Stromal cell of bone marrow (primary cell): ENCODE data around the gene CAV2.

ENCODE experiments used
- DNase-seq: peaks from one replicate; pipeline ENCODE4 v3.0.0-alpha.2; 2012; ENCODE audit warnings: low read depth

The CAV2 gene

DNA sequence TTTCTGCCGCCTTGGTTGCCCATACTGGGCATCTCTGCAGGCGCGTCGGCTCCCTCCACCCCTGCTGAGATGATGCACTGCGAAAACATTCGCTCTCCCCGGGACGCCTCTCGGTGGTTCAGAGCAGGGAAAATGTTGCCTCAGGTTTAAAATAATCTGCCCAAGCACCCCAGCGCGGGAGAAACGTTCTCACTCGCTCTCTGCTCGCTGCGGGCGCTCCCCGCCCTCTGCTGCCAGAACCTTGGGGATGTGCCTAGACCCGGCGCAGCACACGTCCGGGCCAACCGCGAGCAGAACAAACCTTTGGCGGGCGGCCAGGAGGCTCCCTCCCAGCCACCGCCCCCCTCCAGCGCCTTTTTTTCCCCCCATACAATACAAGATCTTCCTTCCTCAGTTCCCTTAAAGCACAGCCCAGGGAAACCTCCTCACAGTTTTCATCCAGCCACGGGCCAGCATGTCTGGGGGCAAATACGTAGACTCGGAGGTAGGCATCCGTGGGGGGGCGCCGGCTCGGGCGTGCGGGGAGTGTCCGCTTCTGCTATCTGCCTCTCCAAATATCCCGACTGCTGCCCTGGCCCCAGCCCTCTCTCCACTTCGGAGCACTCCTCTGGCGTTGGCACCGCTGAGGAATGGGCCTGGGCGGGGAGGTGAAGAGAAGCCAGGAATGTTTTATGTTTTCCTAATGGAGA lies 25.2 kb downstream of the CAV2 start, which contains the start of gene CAV1:
Gene CAV1, plus strand, starts transcription at position 428 of the 689 bp plus-strand sequence. Its CDS starts 27 bp downstream, at position 455.
- DNase-seq, result peak; percentile 89

DNA sequence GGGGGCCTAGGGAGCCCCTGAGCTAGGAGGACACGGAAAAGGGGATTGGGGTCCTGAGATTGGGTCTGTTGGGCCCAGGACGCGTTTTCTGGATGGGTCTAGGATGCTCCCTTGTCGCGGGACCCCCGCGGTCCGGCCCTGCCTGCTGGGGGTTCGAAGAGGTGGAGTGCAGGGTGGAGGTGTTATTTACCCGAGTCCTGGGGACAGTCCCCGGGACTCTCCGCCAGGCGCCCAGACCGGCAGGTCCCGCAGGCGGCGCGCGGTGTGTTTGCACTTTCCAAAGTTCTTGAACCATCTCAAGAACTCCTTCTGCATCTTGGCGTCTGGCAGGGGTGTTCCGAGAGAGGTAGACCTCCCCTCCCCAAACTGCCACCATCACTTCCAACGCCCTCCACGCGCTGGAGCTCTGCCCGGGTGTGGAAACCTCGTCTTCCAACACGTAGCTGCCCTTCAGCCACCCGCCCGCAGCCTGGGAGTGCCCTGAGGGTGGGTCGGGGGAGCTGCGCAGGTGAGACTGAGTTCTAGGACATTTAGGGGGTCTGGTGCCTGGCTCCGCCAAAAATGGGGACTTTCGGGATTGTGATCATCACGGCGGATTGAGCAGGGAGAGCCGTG lies 25.9 kb downstream of the CAV2 start:
- DNase-seq, result no peak

DNA sequence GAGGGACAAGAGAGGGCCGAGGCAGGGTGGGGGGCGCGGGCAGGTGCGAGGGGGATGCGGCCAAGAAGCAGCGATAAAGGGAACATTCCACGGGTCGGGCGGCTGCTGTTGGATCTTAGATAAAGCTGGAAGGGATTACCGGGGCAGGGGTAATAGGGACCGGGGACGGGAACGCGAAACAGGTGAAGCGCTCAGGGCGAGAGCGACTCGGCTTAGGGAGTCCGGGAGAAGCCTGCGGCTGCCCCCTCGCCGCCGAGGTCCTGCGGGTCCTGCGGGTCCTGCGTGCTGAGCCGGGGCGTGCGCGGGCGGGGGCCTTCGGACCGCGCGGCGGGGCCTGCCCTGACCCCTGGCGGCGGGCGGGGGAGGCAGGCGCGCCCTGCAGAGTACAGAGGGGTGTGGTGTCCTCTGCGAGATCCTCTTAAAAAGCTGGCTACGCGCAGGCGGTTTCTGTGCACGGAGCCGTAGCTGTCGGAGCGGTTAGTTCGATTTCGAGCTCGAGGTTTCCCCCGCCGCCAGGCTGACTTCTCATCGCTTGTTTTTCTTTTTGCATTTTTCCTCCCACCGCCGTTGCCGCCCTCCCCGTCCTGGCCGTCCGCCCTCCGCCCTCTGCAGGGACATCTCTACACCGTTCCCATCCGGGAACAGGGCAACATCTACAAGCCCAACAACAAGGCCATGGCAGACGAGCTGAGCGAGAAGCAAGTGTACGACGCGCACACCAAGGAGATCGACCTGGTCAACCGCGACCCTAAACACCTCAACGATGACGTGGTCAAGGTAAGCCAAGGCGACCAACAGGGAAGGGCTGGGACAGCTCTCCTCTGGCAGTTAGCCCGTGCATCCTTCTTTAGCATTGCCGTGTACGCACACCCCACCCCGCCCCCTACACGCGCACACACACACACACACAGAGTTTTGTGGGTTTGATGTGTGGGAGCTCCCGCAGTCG lies 26.6 kb downstream of the CAV2 start:
- DNase-seq, result peak; percentile 79

DNA sequence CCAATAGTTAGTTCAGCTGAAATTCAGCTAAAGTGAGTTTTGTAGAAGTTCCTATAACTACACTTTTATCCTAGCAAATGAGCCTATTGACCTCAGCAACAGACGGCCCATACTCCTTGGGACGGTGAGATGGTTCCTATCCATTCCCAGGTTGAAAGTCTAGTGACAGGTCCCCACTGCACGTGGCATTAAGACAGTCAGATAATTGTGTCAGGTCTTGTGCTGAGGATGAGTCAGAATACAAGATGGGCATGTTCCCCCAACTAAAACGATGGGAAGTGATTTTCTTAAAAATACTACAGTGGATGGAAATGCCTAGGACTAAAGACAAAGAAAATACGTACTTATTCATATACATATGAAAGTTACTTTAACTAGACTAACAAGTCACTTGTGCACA lies 27.4 kb downstream of the CAV2 start:
- DNase-seq, result no peak

DNA sequence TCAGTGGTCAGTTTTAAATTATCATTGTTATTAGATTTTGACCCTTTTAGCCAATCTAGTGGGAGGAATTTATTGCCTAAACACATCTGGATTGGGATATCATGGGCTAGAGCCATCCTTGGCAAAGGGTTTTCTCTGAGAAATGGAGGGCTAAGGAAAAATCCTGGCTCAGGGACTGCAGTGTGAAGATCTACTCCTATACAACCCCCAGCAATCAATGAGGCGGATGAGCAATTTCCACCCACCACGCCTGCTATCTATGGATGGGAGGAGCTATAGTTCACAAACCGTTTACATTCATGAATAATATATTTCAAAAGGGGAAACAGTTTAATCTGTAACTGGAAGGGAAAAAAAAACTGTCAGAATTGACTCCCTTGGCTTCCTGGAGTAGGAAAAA lies 28.0 kb downstream of the CAV2 start:
- no peak for DNase-seq

DNA sequence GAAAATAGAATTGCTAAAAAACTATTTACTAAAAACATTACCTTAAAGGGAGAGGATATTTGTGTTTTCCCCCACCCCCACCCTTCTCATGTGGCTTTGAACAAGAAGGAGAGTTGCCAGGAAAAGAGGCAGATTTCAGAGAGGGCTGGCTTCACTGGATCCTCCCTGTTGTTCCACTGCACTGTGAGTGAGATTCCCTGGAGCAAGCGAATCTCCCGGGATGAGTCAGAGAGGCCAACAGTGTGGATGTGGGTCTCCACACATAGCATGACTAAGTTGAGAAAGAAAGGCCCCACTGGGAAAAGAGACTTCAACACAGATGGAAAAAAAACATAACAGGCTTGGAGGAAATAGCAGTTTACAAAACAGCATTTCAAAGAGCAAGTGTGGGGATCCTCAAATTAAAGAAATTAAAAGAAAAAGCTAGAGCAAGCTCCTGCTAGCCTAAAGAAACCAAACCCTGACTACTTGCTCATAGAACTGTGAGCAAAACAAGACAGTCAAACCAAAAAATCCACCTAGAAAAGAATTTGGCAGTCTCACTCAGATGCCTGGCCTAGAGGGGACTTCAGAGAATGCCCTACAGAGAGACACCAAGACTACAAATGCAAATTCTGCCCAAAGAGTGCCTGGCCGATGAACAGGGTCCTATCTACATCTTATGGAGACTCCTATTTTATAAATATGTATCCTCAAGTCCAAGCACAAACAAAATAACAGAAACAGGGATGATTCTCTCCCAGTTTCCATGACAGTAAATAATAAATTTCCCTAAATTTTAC lies 28.7 kb downstream of the CAV2 start:
- peak; percentile 99 for DNase-seq

DNA sequence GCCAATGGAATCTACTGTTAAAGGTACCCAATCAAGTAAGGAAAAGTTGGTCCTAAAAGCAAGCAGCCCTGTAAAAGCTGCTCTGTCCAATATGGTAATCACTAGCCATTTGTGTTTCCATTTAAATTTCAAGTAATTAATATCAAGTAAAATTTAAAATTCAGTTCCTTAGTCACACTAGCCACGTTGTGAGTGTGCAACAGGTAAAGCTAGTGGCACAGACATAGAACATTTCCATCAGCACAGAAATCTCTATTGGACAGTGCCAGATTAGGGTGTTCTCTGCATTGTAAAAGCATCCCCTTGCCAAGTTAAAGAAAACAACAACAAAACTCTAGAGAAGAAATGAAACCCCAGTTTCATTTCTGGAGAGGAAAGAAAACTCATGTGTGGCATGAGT lies 29.7 kb downstream of the CAV2 start:
- no peak for DNase-seq

DNA sequence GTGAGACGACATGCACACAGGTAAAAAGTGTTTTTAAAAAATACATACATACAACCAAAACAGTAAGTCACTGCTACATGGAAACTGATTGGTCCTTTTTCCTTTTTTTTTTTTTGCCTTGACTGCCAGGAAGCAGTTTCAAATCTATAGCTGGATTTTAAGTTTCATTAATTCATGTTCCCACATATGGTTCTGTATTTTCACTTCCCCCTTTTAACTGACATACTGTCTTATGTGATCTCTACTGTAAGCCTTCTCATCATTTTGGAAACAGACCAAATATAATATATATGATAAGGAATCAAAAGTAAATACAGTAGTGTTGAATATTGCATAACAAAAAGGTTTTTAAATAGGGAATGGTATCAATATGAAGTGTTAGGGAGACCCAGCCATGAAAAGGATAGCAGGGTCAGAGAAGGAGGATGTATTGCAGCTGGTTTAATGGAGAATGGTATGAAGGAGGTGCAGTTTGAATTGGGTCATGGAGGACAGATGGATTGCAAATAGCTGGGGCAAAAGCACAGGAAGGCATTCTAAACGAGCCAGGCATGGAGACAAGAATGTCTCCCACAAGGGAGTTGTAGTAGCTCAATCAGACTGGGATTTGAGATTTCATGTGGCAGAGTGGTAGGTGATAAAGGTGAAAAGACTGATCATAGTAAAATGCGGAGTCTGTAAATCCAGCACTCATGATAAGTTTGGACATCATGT lies 30.7 kb downstream of the CAV2 start:
- DNase-seq, result no peak

DNA sequence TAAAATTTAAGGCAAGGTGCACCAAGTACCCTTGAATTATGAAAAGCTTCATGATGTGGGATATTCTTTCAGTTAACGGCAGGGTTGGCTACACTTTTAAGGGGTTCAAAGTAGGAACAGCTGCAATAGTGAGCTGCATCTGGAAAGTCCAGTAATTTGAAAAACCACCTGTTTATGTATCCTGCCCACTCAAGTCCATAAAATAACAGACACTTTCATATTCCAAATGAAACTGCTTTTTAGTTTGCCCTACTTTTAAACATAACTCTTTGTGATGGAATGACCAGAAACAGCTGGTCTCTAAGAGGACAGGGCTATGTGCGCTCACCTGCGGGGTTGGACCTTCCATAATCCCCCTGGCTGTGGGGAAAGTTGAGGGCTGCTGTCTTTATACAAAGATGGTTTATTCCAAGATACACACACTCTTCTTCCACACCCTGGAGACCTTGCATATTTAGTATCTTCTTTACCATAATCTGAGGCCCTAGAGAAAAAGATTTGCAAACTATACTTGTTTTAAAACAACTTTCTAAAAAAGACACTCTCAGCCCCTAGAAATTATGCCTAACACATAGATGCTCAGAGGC lies 32.7 kb downstream of the CAV2 start:
- no peak for DNase-seq

DNA sequence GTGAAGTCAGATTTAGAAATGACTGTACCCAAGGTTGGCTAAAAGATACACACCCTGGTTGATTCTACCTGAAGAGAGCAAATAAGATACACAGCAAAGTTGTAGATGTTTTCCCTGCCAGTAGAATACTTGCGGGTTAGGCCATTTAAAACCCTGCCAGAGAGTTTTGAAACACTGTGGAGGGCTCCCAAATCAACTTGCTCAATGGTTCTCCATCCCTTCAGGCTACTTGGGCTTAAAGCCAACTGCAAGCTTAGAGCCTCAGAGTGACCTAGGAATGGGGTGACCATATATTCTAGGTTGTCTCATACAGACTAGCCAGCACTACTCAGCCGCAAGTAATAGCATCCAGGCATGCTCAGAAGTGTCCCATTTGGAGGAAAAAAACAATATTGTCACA lies 35.3 kb downstream of the CAV2 start:
- DNase-seq, result peak; percentile 49

DNA sequence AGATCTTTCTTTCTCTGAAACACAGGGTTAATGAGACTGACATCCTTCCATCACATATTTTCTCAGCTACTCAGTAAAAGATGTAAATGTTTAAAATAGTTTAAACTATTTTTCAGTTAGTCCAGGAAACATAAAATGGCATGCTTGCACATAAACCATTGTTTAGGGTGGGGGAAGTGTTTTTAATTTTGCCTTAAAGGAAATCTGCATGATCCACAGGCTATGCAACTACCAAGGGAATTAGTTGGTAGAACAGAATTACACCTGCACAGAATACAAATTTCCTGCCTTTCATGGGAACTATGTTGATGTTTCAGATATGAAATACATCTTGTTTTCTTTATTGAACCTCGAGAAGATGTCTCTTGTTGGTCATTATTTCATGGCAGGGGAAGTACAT lies 35.9 kb downstream of the CAV2 start:
- DNase-seq, result no peak

DNA sequence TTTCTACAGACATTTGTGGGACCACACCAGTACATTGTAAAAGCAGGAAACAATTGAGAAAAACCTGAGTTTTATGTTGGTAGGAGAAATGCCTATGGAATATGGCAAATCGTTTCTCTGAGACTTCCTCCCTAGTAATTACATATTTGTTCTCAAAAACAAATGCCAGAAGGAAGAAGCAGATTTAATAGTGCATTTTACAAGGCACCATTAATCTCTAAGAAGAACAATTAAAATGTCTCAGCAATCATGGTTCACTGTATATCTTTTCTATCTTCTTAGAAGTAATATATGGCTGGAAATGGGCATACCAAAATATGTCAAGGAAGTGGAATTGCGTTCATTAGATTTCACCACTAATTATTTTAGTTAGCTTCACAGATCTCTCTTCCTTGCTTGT lies 38.6 kb downstream of the CAV2 start:
- DNase-seq, result no peak

DNA sequence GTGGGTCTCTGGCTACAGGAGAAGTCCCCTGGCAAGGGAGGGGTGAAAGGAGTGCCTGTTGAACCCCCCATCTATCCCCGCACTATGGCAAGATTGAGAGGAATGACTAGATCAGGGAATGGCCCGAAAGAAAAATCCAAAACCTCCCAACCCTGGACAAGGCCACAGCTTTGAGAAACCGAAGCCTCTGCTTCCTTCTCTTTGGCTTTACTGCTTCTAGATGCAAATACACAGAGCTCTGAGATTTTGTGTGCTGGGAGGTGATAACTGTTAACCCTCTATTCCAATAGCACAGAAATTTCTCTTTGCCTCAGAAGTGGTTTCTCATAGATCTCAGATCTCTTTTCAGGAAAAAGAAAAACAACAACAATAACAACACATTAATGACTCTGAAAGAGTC lies 40.3 kb downstream of the CAV2 start:
- DNase-seq, result no peak

DNA sequence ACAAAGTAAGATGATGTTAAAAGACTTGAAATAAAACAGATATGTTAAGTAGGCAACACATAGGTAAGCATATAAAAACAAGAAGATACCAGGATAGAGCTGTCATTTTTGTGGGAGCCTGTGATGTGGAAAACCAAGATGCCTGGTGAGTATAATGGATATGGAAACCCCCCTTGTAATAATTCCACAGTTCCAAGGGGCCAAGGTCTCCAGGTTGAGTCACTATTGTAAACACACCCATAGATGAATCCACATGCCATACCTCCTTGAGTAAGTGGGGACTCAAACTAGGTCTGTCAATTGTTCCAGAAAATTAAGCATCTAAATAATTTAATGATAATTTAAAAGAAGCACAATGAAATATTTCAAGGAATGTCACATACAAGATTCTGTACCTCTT lies 41.2 kb downstream of the CAV2 start:
- DNase-seq, result no peak

DNA sequence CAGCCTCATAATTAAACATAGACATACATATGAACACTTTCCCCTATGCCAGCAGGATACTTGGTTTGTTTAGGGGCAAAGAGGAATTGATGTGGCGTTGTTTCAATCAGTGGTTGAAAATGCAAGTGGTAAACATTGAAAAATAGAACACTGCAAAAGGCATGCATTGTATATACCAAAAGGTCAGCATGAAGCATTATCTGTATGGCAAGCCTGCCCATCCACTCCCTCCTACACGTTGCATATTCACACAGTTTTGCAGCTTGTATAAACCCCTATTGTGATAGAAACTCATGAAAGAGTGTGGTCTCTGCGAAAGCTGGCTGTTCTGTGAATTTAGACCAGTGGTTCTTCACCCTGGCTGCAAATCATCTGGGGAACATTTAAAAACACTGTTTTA lies 42.4 kb downstream of the CAV2 start:
- DNase-seq, result no peak

DNA sequence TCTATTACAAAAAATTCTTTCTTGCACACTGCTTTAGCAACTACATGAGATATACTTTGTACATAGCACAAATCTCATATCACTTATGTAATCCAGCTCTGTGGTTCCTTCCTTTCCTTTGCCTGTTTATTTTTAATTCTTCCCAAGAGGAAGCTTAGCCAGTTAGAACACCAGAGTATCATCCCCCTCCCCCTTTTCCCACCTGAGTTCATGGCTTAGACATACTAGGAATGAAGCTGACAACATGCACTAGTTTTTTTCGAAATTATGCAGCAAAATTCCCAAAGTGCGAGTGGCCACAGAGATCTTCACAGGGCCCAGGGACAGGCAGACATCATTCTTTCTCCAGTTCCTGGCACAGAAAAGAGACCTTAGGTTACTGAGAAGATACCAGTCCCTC lies 43.1 kb downstream of the CAV2 start:
- no peak for DNase-seq

DNA sequence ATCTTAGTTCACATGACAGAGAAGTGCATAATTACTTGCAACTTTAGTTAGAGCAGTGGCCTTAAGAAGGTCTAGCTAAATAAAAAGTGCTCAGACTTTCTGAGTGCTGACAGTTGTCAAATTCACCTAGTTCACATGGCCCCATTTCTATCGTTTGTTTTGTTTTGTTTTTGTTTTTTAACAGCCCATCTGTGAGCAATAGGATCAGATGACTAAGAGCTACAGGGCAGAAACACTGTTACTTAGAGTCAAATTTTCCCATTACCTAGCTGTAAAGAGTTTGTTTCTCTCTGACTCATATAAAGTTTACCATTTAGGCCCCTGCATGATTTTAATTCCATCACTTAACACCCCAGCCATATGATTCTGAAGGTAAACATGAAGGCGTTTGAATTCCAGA lies 44.1 kb downstream of the CAV2 start:
- DNase-seq, result peak; percentile 40

DNA sequence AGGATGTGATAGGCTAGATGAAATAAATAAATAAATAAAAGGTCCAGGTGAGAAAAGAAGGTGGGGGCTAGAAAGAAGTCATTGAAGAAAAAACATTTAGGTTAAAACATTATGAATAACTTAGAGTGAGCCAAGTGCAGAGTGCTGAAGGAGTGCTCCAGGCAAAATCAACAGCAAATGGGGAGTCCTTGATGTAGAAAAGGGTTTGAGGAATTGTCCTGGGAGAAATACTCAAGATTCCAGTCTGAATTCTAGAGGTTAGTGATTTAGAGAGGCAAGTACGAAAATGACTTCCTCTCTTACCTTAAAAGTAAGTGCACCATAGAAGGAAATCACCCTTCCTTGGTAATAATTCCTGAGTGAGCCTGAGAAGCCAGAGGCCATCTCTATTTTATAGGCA lies 44.9 kb downstream of the CAV2 start:
- DNase-seq, result no peak

DNA sequence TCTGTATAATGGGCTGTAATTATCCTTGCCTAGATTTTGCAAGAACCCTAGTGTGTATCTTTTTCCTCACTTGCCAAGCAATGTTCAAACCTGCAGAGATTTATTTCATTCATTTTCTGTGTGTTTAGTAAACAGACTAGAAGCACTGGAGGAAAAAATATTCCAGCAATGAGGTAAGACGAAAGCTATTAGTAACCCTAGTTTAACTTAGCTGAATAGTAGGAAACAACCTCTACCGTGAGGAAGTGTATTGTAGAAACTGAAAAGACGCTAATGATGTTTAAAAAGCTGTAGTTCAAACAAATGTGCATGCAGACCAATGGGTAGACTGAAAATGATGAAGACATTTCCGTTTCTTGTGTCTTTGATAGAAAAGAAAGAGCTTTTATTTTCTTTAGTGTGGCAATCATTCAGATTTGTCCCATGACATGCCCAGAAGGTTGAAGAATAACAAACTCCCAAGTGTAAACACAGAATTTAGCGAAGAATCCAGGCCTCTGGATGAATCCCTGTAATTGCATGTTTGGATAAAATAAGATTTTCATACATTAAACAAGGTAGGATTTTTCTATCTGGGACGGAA lies 46.0 kb downstream of the CAV2 start:
- no peak for DNase-seq

DNA sequence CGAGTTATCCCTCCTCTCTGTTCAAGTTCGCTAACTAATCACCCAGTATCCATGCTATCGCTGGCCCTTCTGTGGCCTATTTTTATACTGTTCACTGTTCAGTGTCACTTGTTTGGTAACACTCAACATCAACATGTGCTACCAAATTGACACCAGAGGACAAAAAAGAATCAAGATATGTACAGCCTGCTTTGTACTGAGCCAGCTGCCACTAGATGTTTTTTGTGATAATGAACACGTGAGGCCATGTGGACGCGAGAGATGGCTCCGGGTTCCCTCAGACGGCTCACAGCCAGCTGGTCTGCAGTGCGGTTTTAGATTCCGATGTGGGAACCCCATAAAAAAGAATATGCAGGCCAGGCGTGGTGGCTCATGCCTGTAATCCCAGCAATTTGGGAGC lies 46.5 kb downstream of the CAV2 start:
- DNase-seq, result no peak

DNA sequence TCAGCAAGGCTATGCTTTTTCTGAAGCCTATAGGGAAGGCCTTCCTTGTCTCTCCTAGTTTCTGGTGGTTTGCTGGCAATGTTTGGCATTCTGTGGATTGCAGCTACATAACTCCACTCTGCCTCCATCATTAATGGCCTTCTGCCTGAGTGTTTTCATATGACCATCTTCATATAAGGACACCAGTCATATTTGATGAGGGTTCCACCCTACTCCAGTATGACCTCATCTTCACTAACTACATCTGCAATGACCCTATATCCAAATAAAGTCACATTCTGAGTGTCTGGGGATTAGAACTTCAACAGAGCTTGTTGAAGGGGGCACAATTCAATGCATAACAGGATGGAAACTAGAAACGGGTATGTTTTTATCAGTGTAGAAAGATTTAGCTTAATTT lies 47.4 kb downstream of the CAV2 start:
- no peak for DNase-seq
